ENCODE measurements around the gene PPP2R3A. TPM values are rescaled to one million over a fixed set of nuclear protein-coding genes. Genes with fewer than 3 reads are reported as not detected.

The PPP2R3A gene, protein sequence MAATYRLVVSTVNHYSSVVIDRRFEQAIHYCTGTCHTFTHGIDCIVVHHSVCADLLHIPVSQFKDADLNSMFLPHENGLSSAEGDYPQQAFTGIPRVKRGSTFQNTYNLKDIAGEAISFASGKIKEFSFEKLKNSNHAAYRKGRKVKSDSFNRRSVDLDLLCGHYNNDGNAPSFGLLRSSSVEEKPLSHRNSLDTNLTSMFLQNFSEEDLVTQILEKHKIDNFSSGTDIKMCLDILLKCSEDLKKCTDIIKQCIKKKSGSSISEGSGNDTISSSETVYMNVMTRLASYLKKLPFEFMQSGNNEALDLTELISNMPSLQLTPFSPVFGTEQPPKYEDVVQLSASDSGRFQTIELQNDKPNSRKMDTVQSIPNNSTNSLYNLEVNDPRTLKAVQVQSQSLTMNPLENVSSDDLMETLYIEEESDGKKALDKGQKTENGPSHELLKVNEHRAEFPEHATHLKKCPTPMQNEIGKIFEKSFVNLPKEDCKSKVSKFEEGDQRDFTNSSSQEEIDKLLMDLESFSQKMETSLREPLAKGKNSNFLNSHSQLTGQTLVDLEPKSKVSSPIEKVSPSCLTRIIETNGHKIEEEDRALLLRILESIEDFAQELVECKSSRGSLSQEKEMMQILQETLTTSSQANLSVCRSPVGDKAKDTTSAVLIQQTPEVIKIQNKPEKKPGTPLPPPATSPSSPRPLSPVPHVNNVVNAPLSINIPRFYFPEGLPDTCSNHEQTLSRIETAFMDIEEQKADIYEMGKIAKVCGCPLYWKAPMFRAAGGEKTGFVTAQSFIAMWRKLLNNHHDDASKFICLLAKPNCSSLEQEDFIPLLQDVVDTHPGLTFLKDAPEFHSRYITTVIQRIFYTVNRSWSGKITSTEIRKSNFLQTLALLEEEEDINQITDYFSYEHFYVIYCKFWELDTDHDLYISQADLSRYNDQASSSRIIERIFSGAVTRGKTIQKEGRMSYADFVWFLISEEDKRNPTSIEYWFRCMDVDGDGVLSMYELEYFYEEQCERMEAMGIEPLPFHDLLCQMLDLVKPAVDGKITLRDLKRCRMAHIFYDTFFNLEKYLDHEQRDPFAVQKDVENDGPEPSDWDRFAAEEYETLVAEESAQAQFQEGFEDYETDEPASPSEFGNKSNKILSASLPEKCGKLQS (N-terminal part only)
- total RNA-seq (71.9 TPM), polyA plus RNA-seq (ENCODE audit: insufficient read depth, low read depth, low replicate concordance) (16.6 TPM)
- long read RNA-seq, donor 1, result 0 reads
- long read RNA-seq, donor 2, result 0 reads
- long read RNA-seq, donor 3, result 0 reads
- long read RNA-seq, donor 4, full-length matches to known transcripts, result 1 of 1 reads
- long read RNA-seq, donor 4, partial matches to known transcripts, result 0 of 1 reads
- long read RNA-seq, donor 4, other reads (novel, unspliced or antisense), result 0 of 1 reads
- long read RNA-seq, donor 5, result 0 reads
- long read RNA-seq, donor 6, full-length matches to known transcripts, result 2 of 2 reads
- long read RNA-seq, donor 6, partial matches to known transcripts, result 0 of 2 reads
- long read RNA-seq, donor 6, other reads (novel, unspliced or antisense), result 0 of 2 reads
- long read RNA-seq, donor 7, full-length matches to known transcripts, result 4 of 31 reads
- long read RNA-seq, donor 7, partial matches to known transcripts, result 12 of 31 reads
- long read RNA-seq, donor 7, other reads (novel, unspliced or antisense), result 15 of 31 reads
- long read RNA-seq, donor 8, result 0 reads
- long read RNA-seq, donor 9, partial matches to known transcripts, result 7 of 7 reads
- long read RNA-seq, donor 9, other reads (novel, unspliced or antisense), result 0 of 7 reads
- long read RNA-seq, donor 10, full-length matches to known transcripts, result 1 of 14 reads
- long read RNA-seq, donor 10, partial matches to known transcripts, result 13 of 14 reads
- long read RNA-seq, donor 10, other reads (novel, unspliced or antisense), result 0 of 14 reads

DNA sequence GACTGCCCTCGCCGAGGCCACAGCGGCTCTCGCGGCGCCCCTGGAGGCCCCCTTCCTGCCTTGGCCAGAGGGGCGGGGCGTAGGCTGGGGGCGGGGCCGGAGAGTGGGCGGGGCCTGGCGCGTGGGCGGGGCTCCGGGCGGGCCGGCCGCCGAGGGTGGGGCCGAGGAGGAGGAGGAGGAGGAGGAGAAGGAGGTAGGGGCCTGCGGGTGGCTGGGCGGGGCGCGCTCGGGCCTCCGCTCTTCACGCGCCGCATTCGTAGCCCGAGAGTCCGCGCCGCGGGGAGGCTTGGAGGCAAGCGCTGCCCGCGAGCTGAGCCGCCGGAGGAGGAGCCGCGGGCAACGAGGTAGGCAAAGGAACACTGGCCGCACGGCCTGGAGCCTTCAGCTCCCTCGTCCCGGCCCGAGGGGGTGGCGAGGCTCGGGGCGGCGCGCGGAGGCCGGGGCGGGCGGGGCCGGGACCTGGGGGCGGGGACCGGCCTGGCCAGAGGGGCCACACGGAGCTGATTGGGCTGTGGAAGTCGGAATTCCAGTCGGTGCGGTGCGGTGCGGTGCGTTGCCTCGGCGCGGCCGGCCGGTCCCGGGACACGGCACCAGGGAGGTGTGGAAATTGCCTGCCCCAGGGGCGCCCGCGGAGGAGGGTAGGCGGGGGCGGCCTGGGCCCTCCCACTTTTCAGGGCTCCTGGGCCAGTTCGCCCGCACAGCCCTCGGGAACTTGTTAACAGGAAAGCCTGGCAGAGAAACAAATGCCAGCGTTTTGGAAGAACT lies at the start of gene PPP2R3A:
Gene PPP2R3A, plus strand, starts transcription at position 223 of the 765 bp plus-strand sequence. CDS start 35,771 bp downstream, outside the sequence.
- no peaks in the 10 kb centered on the region for H3K36me3 ChIP-seq (ENCODE audit: control insufficient read depth in 2 of 3, insufficient read depth in 3 of 3, low read length in 3 of 3)
- DNase-seq, result peak; percentile 90 to 98 (median 96)
- H3K9me3 ChIP-seq (ENCODE audit: control insufficient read depth in 2 of 3, insufficient read depth in 1 of 3, low read length in 3 of 3), result no peaks in the 10 kb centered on the region
- H3K27me3 ChIP-seq (ENCODE audit: control insufficient read depth, insufficient read depth, low read length), result no peaks in the 10 kb centered on the region
- H3K4me3 ChIP-seq (ENCODE audit: low read length in 3 of 3), result peak within 1 kb of the TSS; percentile 70 to 83 (median 81)
- intact Hi-C loops (cut with DNase I), result no loop called here
- peak within 1 kb of the TSS; percentile 80 to 94 for H3K27ac ChIP-seq (ENCODE audit: low read depth in 2 of 2, low read length in 2 of 2)
- peak within 1 kb of the TSS; percentile 38 to 97 (median 64) for H3K9ac ChIP-seq (ENCODE audit: low read length in 3 of 3)
- TF ChIP-seq, protein P1, sequence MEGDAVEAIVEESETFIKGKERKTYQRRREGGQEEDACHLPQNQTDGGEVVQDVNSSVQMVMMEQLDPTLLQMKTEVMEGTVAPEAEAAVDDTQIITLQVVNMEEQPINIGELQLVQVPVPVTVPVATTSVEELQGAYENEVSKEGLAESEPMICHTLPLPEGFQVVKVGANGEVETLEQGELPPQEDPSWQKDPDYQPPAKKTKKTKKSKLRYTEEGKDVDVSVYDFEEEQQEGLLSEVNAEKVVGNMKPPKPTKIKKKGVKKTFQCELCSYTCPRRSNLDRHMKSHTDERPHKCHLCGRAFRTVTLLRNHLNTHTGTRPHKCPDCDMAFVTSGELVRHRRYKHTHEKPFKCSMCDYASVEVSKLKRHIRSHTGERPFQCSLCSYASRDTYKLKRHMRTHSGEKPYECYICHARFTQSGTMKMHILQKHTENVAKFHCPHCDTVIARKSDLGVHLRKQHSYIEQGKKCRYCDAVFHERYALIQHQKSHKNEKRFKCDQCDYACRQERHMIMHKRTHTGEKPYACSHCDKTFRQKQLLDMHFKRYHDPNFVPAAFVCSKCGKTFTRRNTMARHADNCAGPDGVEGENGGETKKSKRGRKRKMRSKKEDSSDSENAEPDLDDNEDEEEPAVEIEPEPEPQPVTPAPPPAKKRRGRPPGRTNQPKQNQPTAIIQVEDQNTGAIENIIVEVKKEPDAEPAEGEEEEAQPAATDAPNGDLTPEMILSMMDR (IDR thresholded peaks at IDR 0.05; ENCODE audit: borderline replicate concordance, extremely low read depth, insufficient read depth), result no peak
- no peak for FAIRE-seq
- peaks cover 0 to 21% (median 5%) of the 10 kb centered on the region in 3 donors for H3K4me1 ChIP-seq (ENCODE audit: control insufficient read depth in 2 of 3, insufficient read depth in 2 of 3, low read depth in 1 of 3, low read length in 3 of 3)

DNA sequence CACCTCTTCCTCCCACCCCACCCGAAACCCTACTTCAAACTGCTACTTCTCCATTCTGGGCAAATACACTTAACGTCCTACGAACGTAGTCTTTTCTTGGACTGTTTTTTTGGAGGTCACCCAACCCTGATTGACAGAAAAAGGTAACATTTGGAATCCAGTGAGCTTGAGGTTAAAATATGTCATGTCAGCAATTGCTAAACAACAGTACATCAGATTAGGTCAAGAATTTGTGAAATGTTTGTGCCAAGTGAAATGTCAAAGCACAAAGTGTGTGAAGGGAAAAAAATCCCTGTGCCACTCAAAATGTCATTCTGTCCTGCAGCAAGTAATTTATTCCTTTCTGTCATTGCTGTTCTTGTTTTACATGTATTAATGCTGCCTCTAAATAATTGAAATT lies 49.2 kb upstream of the PPP2R3A start:
- Histone ChIP-seq H3K9ac (ENCODE audit: low read length in 3 of 3) (no peak overlapping the region), H3K27me3 (ENCODE audit: control insufficient read depth, insufficient read depth, low read length) (no peaks in the 10 kb centered on the region), H3K27ac (ENCODE audit: low read depth in 2 of 2, low read length in 2 of 2) (no peak overlapping the region), H3K4me1 (ENCODE audit: control insufficient read depth in 2 of 3, insufficient read depth in 2 of 3, low read depth in 1 of 3, low read length in 3 of 3) (peaks cover 0 to 6% (median under 1%) of the 10 kb centered on the region in 3 donors), H3K36me3 (ENCODE audit: control insufficient read depth in 2 of 3, insufficient read depth in 3 of 3, low read length in 3 of 3) (no peaks in the 10 kb centered on the region), H3K9me3 (ENCODE audit: control insufficient read depth in 2 of 3, insufficient read depth in 1 of 3, low read length in 3 of 3) (no peaks in the 10 kb centered on the region), H3K4me3 (ENCODE audit: low read length in 3 of 3) (no peak overlapping the region)
- DNase-seq (no peak), FAIRE-seq (no peak)
- intact Hi-C loops (cut with DNase I), result loop anchor here (5.0 kb wide), 1 partner anchor 126 kb away; no protein-coding TSS in a partner anchor
- TF ChIP-seq, protein P1 (IDR thresholded peaks at IDR 0.05; ENCODE audit: borderline replicate concordance, extremely low read depth, insufficient read depth), result no peak

All from kidney (tissue), 22 donors.